ENCODE measurements around the gene CIAO1.
"Not testable (repeated sequence)": the region's sequence is repeated elsewhere in the genome, so short reads cannot be mapped to it uniquely, and the experiment has no call there.

CIAO1 gene

DNA sequence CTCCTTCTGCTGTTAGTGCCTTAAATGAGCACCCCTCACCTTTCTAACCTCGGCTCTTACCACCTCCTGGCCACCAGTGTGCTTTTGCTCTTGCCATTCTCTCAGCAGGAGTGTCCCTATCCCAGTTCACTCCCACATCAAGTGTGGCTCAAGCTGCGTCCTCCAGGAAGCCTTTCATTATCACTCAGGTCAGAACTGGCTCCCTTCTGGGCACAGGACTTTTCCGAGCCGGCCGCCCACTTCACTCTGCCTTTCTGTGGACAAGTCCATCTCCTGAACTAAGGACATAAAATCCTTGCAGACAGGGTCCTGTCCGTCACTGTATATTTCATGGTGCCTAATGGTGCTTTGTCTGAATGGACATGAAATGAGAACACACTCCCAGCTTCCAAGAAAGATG, 15.8 kb upstream of the CIAO1 start:
- DNase-seq (ENCODE audit: low read depth), result no peak

DNA sequence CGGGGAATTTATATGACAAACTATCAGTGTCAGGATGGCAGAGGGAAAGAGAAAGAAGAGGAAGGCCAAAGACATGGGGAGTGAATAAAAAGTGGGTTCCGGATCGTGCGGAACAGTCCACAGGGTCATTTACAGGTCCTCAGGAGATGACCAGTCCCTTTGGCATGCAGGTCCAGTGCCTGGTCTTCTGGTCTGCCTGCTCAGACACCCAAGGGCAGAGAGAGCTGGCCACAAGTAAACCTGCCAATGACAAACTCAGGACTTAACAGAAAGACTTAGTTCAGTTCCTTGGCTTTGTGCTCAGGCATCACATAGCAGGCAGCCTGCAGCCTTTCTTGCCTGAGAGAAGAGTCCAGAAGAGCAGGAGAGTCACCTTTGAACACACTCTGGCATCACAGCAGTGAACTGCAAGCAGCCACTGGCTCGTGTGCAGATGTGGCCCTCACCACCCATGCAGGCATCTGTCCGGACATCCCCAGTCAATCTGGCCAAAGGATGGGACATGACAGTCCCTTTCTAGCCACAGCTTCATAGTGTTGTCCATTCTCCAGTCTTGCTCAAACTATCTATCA, 14.2 kb upstream of the CIAO1 start:
- no peak for DNase-seq (ENCODE audit: low read depth)

DNA sequence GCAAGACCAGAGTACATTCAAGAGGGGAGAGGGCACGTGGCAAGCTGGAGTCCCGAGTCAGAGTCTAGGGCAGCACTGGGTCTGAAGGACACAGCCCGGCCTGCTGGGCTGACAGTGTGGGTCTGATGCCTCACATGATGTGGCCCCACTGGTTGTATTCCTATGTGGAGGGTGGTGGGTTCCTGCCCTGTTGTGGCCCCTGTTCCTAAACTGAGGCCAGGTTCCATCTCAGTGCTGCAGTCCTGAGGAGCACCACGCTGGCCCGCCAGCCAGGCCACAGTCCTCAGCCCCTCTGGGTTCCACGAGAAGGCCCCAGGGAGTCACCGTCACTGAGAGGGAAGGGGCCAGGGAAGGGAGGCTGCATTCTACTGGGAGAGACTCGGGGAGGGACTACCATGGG, 13.5 kb upstream of the CIAO1 start:
- no peak for DNase-seq (ENCODE audit: low read depth)

DNA sequence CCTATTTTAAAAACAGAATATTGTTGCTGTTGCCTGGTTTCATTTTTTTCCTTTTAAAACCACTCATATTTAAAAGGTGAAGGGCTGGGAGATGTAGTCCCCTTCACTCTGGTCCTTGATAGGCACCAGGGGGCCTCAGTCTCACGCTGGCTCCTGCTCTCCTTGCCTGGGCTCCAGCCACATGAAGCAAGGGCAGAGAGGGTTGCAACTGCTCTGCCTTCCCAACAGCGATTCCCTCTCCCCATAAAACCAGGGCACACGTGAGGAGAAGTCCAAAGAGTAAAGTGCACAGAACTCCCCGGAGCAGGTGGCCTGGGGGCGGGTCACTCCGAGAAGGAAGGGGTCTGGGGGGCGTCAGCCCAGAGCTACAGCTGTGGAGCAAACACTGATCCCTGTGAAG, 13.0 kb upstream of the CIAO1 start:
- DNase-seq (ENCODE audit: low read depth), result no peak

DNA sequence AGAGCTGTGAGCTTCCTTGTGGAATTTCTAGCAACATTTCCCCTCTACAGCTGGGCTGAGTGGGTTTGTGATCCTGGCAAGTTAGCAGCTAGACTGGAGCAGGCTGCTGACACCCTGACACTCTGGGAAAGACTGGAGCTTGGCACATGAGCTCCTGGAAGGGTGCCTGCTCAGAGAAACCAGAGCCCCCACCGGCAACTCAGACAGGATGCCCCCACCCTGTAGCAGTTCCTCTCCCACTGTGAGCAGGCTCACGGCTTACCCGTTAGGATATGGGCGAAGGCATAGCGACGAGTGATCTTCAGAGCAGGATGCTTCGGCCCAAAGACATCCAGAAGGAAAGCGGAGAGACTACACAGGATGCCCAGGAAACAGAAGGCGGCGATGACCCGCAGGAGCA, 11.5 kb upstream of the CIAO1 start:
- no peak for DNase-seq (ENCODE audit: low read depth)

DNA sequence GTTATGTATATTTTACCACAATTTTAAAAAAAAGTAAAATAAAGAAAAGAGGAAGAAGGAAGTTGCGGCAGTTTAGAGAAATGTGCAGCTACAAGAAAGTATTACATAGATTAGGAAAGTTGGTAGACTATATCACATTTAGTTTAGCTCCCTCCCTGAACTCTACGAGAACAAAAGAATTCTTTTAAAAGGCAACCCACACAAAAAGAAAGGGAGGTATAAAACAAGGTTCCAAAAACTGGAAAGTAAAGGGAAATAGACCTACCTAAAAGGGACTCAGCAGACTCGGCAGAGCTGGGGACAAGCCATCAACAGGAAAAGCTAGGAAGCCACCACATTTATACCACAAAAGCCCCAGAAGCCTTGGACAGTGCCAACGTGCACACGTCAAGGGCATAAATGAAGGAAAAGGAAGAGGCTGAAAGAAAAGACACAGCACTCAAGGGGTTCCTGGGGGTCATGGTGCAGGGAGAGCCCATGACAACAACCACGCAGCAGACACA, 9.4 kb upstream of the CIAO1 start:
- DNase-seq (ENCODE audit: low read depth), result no peak

DNA sequence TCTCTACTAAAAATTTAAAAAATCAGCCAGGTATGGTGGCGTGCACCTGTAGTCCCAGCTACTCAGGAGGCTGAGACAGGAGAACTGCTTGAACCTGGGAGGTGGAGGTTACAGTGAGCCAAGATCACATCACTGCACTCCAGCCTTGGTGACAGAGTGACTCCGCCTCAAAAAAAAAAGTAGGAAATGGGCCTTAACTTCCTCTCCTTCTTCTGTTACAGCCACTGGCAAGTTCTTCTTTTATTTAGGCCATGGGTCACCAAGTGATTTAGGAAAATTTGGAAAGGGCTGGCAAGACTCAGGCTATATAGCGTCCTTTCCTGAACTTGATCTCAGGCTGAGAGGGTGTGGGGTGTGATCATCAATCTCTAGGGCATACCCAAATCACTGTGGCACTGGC, 8.3 kb upstream of the CIAO1 start:
- not testable (repeated sequence) for DNase-seq (ENCODE audit: low read depth)

DNA sequence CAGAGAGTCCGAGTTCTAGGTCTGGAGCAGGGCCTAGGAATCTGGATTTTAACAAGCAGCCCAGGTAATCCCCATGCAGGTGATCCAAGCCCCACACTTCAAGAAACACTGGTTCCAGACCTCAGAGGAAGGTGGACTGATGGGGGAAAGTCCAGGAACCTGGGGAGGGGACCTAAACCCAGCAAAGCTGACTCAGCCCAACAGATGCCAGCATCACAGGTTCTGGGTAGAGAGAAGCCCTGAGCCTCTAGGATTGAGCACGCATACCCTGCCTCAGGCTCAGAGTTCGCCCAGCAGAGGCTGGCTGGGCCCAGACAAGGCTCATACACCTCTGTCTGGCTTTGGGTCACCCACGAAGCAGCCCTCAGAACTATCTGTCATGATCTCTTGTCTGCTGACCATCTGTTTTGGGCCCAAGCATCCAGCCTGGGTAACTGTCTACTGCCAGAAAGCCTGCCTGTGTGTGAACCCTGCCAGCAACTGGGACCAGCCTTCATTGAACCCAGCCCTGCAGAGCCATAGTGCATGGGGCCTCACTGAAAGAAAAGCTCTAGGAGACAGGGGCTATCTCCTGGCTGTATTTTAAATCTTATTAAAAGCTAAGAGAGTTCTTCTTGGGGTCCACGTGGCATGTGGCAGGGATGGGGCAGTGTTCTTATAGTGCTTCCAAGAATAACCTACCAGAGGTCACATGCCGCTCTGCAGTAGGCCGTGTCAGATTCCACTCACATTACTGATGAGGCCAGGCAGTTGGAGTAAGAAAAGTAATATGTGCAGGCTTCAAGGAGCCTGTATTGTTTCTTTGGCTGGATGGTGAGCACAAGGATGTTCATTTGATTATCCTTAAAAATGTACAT, 7.6 kb upstream of the CIAO1 start:
- DNase-seq (ENCODE audit: low read depth), result no peak

DNA sequence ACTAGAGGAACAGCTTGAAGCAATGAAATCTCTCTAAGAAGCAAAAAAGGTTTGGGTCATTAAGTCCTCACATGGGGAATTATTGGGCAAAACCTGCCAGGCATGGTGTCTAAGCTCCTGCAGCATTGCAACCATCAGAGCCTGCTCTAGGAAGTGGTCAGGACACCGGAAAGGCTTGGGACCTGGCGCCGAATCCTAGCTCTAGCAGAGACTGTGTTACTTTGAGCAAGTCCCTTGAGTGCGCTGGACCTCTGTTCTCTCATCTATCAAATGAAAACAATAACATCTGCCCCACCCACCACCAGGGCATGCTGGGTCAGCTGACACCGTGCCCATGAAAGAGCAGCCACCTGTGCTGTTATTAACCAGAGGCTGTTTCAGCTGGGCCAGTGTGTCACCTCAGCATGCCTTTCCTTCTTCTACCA, 6.5 kb upstream of the CIAO1 start:
- DNase-seq (ENCODE audit: low read depth), result no peak

DNA sequence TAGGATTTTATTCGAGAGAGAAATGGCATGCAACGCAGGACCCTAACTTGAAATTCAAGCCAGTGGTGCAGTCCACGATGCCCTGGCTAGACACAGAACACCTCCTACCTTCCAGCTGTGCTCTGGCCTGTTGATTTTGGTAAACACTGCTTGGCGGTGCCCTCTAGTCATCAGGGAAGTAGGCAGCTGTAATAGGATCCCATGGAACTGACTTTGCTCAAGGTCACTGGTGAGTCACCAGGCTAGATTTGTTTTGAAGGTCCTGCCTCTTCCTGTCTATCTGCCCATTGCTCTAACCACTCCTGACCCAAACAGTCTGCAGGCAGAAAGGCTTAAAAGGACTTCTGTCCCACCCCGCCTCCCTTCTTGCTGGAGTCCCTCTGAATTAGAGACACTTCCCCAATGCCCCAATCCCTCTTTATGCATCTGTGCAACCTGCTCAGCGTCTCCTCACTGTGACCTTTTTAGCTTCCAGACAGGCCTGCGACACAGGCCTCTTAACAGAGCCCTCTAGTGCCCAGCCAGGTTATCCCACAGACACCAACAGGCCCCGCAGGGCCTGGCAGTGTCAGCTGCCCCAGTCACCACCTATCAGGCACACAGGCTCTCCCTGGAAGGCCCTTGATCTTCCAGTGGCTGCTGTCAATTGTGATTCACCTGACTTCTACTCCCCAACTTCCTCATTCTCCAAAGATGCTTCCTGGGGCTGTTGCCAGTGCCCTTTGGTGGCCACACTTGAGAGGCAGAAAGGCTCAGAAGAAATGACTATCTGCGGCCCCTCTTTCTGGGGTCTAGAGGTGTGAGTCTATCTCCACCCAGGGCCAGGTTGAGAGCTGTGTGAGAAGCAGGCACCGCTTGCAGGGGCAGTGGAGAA, 5.4 kb upstream of the CIAO1 start:
- DNase-seq (ENCODE audit: low read depth), result no peak

DNA sequence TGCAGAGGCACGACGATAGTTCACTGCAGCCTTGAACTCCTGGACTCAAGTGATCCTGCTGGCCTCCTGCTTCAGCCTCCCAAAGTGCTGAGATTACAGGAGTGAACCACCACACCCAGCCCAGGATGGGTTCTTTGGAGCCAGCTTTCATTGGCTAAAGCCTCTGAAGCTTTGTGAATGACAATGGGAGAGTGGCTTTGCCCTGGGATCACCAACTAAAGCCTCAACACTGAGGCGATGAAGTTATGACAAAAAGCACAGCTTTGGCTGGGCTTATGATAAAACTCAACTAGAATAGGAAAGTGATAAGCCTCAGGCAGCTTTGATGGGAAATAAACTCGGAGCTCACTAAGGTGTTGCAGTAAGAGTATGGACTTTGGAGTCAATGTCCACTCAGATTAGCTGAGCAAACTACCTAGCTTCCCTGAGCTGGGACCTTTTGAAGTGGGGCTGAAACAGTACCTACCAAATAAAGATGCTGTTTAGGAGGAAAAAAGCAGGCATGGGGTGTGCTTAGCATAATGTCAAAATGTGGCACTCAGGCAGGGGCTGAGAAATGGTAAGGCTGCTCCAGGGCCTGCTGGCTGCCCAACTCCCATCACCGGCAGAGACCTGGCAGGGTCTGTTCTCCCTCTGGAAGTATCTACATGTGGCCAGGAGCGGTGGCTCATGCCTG, 4.6 kb upstream of the CIAO1 start:
- DNase-seq (ENCODE audit: low read depth), result no peak

DNA sequence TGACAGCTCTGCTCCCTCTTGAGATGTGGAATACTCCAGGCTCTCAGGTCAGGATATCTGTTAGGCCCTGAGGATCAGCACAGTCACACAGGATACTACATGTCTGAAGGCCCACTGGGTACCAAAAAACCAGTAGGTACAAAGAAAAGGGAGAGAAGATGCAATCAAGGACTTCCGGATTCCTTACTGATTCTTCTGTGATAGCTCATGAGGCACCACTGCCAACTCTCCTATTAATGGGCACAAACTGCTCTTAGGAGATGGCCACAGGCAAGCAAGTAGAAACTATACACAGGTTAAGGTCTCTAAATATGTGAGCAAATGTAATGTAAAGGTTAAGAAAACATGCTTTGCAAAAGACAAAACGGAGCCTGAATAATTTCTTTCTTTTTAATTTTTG, 3.7 kb upstream of the CIAO1 start:
- no peak for DNase-seq (ENCODE audit: low read depth)

DNA sequence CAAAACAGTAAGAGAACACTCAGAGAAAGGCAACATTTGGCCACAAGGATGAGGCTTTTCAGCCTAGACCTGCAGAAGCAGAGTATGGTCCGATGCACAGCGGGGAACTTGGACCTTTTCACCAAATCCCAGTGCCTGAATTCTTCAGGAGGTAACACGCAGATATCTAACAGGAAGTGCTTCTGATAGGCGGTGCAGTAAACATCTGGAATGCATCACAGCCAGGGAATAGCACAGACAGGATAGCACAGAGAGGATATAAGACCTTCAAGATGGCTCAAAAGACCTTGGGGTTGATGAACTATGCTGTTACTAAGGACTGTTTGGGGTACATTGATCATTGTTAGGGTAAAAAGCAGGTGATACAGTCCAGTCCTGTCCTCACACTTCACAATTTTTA, 1.9 kb upstream of the CIAO1 start:
- no peak for DNase-seq (ENCODE audit: low read depth)

DNA sequence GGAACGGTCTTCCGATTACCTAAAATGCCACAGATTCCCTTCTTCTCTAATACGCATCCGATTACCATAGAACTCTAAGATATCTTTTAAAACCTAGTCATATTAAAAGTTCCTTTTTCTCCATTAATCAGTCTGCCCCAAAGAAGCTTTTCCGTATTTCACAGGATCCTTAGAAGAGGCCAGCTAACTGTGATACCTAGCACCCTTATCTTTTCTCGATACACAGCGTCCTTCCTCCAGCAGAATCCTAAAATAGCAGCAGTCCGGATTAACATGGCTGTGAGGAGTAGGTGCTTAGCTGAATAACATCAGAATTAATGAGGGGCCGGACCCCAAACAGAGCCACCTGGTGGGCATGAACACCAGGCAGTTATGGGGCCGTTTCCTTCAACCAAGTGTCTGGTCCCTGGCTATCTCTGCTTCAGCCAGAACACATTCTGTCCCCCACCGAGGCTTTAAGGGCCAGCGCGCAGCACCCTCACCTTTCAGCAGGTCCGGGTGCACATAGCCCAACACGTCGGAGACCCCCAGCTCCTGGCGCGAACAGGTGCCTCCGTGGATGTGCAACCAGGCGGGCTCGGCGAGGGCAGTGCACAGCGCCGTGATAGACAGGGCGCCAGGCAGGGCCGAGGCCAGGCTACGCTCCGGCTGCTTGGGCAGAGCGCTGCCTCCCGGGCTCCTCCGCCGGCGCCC, 1.2 kb upstream of the CIAO1 start:
- DNase-seq (ENCODE audit: low read depth), result no peak

DNA sequence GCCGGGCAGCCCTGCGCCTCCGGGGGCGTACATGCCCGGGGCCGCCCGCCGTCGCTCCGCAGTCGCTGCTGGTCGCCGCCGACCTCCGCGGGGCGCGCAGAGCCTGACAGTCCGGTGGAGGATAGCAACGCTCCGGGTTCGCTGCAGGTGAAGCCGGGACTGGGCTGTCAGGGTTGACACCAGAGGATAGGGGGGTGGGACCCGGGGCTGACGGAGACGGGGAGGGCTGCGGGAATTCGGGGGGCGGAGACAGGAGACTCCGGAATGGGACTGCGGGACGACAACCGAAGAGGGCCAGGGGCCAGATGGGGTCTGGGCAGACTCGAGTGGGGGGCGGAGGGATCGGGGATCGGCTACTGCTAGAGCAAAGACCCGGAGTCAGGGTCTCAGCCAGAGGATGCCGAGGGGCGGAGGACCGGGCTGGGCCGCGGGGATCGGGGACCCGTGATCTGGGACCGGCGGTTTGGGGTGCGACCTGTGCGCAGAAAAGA, 631 bp upstream of the CIAO1 start:
- no peak for DNase-seq (ENCODE audit: low read depth)

DNA sequence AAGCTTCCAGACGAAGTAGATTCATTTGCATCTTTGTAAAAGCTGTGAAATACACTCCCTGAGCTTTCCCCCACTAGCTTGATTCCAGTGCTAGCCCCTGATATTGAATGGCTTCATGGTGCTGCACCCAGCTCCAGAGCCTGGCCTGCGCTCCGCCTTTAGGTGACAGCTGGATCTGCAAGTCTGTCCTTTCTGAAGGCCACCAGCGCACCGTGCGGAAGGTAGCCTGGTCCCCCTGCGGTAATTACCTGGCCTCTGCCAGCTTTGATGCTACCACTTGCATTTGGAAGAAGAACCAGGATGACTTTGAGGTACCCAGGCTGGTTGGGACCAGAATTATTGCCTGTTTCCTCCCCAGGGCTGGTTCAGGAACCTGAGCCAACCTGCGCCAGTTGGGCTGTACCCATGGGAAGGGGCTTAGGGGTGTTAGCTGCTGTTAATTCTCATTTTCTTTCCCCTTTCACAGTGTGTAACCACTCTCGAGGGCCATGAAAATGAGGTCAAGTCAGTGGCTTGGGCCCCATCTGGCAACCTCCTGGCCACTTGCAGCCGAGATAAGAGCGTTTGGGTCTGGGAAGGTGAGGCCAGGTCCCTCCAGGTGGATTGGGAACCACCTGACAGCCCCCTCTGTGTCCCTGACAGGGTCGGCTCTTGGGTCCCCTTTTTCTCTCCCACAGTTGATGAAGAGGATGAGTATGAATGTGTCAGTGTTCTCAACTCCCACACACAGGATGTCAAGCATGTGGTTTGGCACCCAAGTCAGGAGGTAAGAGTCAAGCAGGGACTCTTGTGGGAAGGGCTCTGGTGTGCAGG, 1.3 kb downstream of the CIAO1 start:
- no peak for DNase-seq (ENCODE audit: low read depth)

DNA sequence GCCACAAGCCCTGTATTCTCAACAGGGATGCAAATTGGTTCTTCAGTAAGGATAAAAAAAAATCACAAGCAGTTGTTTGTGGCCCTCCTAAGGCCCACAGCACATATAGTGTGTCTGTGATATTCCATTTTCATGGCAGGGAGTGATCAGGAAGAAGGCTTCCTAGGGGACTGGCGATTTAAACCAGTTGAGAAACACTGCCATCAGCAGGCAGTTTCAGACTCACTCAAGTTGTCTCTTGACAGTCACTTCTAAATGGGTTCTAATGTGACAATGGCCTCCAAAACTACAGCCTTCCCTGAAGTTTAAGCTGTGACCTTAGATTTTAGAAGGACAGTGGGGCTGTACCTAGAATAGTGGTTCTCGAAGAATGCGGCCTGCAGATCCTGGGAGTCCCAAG, 6.0 kb downstream of the CIAO1 start:
- no peak for DNase-seq (ENCODE audit: low read depth)

DNA sequence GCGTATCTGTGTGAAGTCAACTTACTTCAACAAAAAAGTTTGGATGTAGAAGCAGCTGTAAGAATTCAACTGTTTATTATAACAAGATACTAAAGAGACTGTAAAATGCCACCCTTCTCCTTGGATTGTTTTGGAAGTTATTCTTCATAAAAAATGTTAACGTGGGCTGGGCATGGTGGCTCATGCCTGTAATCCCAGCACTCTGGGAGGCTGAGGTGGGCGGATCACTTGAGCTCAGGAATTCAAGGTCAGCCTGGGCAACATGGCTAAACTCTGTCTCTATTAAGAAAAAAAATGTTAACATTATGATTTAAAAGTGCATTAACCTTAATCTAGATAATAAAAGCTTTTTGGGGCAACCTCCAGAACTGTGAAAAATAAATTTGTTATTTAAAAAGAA, 7.7 kb downstream of the CIAO1 start:
- no peak for DNase-seq (ENCODE audit: low read depth)

DNA sequence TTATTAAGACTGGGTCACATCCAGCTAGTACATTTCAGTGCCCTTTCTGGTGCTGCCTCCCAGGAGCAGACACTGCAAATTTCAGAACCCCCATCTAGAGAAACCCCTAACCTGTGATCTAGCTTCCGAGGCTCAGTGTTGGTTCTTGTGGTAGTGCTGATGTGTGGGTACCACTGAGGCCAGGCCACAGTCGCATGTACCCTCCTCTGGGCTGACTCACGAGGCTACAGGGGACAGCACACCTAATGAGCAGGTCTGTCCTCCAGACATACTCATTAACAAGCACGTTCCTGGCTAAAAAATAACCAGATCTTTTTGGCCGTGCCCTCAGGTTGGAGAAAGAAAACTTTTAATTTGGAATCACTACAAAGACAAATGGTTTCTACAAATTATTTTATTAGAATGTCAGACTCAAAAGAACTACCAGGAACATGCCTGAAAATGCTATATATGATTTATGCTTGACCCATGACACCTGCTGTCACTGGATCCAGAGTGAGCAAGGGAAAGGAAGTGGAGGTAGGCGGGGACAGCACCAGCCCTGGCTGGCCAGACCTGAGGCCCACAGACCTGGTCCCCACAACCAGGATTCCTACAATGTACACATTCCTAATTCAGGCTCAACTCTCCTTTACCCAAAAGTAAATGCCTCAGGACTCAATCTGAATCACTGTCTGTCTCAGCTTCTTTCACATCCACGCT, 8.5 kb downstream of the CIAO1 start:
- no peak for DNase-seq (ENCODE audit: low read depth)
